ENCODE data around the gene ITGA4.

The ITGA4 gene

GRCh38 chr2:181459621-181460021 lies 2.4 kb downstream of the ITGA4 start:
- DNase-seq: no peak

- DNase-seq: no peak
Measured at GRCh38 chr2:181461056-181461997, 4.1 kb downstream of the ITGA4 start.

GRCh38 chr2:181462033-181462432 lies 4.8 kb downstream of the ITGA4 start:
- no peak for DNase-seq

- DNase-seq: no peak
Measured at GRCh38 chr2:181463588-181463987, 6.4 kb downstream of the ITGA4 start.

GRCh38 chr2:181464966-181465365 lies 7.8 kb downstream of the ITGA4 start:
- no peak for DNase-seq

- DNase-seq: no peak
Measured at GRCh38 chr2:181465676-181466375, 8.6 kb downstream of the ITGA4 start.

DNA sequence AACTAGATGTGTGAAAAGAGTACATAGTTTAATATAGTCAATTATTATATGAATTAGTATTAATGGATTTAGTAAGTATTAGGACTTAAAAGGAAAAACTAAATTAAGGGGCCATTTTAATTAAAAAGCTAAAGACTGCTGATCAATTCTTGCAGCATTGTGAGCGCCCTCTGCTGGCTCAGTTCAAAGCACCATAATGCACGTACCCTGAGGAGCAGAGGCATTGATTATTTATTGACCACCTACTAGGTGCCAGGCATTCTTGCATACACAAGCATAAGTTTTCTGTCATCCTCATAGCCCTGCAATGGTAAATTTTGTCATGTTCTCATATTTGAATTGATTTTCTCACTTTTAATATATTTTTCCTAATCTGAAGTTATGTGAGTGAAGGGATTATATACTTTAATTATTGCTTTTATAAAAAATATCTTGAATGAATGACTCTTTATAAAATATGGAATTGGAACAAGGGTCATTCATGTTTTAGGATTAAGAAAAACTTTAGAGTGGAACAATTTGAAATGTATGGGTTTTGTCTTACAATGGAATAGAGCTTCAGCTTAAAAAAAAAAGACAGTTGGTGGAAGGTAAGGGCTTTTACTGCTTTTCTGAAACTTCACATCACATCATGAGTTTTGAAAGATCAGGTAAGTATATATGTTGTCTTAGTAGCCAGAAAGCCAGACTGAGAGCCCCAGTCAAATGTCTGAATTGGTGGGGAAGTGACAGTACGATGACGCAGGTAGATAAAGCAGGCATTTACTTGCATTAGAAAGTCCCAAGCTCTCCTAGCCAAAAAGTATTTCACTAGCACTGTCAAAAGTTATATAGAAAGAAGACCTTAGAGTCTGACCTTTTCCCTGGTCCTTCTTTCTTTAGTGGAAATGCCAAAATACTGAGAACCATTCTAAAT lies 9.7 kb downstream of the ITGA4 start:
- DNase-seq: no peak

DNA sequence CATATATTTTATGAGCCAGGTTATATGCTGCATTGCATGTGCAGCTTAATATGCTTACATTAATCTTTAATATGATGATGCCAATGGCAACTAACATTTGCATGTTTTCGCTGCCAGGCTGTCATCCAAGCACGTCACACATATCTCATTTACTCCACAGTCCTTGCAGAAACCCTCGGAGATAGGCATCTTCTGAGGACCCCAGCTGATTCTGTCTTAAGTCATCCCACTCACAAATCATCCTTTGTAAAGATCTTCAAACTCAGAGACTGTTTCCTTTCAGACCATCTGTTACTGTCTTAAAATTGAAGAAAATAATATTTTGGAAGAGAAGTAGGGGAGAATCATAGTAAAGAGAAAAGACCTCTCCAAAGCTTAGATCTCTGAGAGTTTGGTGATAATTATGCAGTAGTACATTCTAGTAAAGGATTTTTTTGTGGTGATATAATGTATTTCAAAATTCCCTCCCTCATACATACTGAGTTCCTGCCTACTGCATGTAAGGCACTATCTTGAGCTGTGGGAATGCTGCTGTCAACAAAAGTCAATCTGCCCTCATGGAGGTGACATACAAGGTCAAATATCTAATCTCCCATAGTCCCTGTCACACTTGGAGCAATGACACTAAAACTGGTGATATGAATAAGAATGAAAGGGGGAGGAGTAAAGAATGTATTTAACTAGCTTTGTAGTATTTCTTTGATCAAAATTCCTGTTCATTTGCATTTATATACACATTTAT lies 11.0 kb downstream of the ITGA4 start:
- DNase-seq: no peak

GRCh38 chr2:181468811-181469210 lies 11.6 kb downstream of the ITGA4 start:
- DNase-seq: no peak

- no peak for DNase-seq
Measured at GRCh38 chr2:181471226-181471625, 14.0 kb downstream of the ITGA4 start.

DNA sequence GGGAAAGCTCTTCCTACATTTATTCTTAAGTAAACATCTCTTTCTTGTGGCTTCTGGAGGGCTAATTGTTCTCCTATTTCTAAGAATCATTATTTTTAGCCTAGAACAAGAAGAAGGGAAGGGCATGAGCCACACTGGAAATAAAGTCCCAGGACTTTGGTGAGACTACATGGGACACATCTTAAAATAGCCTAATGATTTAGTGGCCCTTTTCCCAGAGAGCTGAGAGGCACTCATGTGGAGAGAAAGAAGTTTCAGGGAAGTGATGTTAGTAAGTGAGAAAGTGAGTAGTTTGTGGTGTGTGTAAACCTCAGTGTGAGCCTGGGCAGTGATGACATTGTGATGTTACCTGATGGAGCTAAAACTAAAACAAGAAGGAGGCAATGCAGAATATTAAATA lies 14.6 kb downstream of the ITGA4 start:
- no peak for DNase-seq

DNA sequence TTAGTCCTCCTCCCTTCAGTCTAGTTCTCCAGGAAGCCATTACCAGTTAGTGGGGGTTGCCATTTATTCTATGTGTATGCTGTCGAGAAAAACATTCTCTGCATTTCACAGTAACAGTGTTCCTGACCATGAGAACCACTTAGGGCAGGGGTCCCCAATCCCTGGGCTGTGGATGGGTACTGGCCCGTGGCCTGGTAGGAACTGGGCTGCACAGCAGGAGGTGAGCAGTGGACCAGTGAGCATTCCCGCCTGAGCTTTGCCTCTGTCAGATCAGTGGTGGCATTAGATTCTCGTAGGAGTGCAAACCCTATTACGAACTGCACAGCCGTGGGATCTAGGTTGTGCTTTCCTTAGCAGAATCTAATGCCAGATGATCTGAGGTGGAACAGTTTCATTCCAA lies 15.8 kb downstream of the ITGA4 start:
- no peak for DNase-seq

GRCh38 chr2:181474222-181474881 lies 17.2 kb downstream of the ITGA4 start:
- DNase-seq: no peak

DNA sequence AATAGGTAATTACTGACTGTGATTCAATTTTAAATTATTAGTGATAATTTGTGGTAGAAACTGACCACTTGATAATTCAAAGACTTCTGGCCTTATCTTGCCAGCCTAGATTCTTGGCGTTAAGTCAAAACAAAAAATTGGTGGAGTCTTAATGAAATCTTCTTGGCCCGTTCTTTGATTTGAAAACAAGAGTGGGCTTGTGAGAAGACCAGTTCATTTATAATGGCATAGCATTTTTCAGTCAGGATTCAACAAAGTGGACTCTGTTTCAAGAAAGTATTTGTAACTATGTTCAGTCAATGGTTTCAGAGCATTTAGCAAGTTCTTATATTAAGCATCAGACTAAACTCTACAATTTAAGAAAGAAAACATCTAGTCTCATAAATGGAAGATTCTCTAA lies 26.0 kb downstream of the ITGA4 start:
- no peak for DNase-seq

- no peak for DNase-seq
Measured at GRCh38 chr2:181483876-181484275, 26.7 kb downstream of the ITGA4 start.

GRCh38 chr2:181484851-181485637 lies 27.9 kb downstream of the ITGA4 start:
- no peak for DNase-seq

- DNase-seq: no peak
Measured at GRCh38 chr2:181485638-181485946, 28.4 kb downstream of the ITGA4 start.

DNA sequence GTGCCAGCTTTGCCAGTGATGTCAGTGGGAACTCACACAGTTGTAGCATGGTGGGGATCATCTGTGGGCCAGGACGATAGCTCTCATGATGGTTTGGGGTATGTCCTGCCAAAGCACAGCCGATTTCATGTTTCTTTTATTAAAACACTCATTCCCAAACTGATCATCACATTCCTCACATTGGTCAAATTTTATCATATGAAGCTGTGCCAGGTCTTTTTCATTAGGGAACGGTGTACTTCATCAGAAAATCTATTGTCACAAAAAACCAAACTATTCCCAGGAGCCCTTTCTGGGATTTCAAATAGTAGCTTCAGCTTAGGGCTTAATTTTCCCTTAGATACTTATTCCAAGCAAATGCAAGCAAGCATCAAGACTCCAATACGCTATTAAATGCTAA lies 42.0 kb downstream of the ITGA4 start:
- no peak for DNase-seq

DNA sequence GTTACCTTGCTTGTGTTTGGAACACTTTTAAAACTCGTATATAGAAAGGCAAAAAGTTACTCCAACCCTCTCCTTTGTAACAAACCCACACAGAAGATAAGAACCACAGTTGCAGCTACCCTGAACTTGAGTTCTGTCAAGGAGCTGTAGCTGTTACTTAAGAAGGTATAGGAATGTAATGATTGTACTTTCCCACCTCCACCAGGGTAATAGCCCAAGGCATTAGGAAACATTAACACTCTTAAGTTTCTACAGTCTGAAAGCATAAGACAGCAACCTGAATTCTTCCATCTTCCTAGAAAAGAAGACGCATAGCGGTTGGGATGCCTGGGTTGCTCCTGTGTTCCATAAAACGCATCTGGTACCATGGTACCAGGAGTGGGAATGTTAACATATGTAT lies 43.0 kb downstream of the ITGA4 start:
- DNase-seq: no peak

DNA sequence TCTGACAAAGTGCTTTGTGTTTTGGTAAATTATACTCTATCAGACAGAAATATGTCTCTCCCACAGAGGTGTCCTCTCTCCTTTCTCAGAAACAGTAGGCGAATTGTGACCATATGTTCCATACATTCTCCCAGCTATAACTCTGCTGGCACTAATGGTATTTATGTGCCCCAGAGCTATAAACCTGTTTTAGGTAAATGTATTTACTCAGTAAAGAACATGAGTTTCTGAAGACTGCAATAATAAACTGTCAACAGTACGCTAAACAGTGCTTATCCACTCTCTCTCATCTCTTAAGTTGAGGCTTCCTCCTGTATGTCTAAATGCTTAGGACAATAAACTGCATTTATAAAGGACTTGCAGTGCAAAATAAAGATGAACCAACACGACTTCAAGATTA lies 58.5 kb downstream of the ITGA4 start:
- no peak for DNase-seq

- DNase-seq: no peak
Measured at GRCh38 chr2:181516992-181517391, 59.8 kb downstream of the ITGA4 start.
